ENCODE results near the gene ASGR1. TPM values are rescaled to one million over a fixed set of nuclear protein-coding genes. Genes with fewer than 3 reads are reported as not detected.

ASGR1 gene
- total RNA-seq, 2 experiments from 2014 or later = 0.64 to 0.85 TPM

DNA sequence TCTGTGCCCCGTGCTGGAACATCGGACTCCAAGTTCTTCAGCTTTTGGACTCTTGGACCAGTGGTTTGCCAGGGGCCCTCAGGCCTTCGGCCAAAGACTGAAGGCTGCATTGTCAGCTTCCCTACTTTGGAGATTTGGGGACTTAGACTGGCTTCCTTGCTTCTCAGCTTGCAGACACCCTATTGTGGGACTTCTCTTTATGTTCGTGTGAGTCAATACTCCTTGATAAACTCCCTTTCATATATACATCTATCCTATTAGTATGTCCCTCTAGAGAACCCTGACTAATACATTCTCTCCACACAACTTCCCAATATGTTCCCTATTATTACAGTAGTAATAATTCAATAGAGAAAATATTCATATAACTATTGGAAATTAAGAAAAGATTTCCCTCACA is 55.3 kb downstream of the ASGR1 start:
- Mint-ChIP-seq H3K27ac (no peak overlapping the region), H3K4me1 (ENCODE audit: low read depth) (no peaks in the 10 kb centered on the region), H3K36me3 (ENCODE audit: low read depth) (no peaks in the 10 kb centered on the region), H3K27me3 (peaks cover 24% of the 10 kb centered on the region), H3K9me3 (no peaks in the 10 kb centered on the region), H3K4me3 (no peak overlapping the region)
- Histone ChIP-seq H3K4me3 (ENCODE audit: low read length) (no peak overlapping the region), H3K4me1 (ENCODE audit: insufficient read depth, low read length) (no peaks in the 10 kb centered on the region), H3K9me3 (ENCODE audit: control insufficient read depth in 1 of 2, insufficient read depth in 1 of 2, low read length in 2 of 2) (no peaks in the 10 kb centered on the region), H3K27ac (ENCODE audit: low read depth in 1 of 2, low read length in 2 of 2) (no peak overlapping the region), H3K27me3 (ENCODE audit: control insufficient read depth in 1 of 2, insufficient read depth in 2 of 2, low read length in 2 of 2) (peaks cover 0 to 2% of the 10 kb centered on the region in 2 experiments), H3K36me3 (ENCODE audit: insufficient read depth, low read length) (no peaks in the 10 kb centered on the region)
- no peak for DNase-seq
- intact Hi-C loops (cut with DNase I, micrococcal nuclease) = no loop called here
- TF ChIP-seq, protein P1, sequence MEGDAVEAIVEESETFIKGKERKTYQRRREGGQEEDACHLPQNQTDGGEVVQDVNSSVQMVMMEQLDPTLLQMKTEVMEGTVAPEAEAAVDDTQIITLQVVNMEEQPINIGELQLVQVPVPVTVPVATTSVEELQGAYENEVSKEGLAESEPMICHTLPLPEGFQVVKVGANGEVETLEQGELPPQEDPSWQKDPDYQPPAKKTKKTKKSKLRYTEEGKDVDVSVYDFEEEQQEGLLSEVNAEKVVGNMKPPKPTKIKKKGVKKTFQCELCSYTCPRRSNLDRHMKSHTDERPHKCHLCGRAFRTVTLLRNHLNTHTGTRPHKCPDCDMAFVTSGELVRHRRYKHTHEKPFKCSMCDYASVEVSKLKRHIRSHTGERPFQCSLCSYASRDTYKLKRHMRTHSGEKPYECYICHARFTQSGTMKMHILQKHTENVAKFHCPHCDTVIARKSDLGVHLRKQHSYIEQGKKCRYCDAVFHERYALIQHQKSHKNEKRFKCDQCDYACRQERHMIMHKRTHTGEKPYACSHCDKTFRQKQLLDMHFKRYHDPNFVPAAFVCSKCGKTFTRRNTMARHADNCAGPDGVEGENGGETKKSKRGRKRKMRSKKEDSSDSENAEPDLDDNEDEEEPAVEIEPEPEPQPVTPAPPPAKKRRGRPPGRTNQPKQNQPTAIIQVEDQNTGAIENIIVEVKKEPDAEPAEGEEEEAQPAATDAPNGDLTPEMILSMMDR (IDR thresholded peaks at IDR 0.05) = no peak
- CTCF ChIA-PET = interaction anchor here (1.1 to 1.8 kb wide), 2 partner anchors 13 to 72 kb away, joined by 3 to 6 read pairs; no protein-coding TSS in a partner anchor
- no peak for ATAC-seq (ENCODE audit: poor library complexity)
- POLR2A ChIA-PET = no interaction called here

Small RNAs within 50 kb of the gene (microRNA-seq; reads per million reads assigned to microRNA genes)
- 631 reads per million, percentile 82 among the genes with 10 or more reads in this experiment for gene MIR324 (ENCODE audit: borderline microRNAs expressed, borderline replicate concordance)

Other genes with a start within 250 kb of the ASGR1 start
- not detected for gene ALOX12, start 183.3 kb downstream of the ASGR1 start, total RNA-seq
- 10 to 100 TPM; 96.8 to 98.9 TPM for gene RNASEK, start 166.7 kb downstream of the ASGR1 start, total RNA-seq
- gene BCL6B, start 156.3 kb downstream of the ASGR1 start, total RNA-seq = not detected
- 1 to 10 TPM; 2.3 to 2.4 TPM for gene SLC16A13, start 143.4 kb downstream of the ASGR1 start, total RNA-seq
- 1 to 10 TPM; 1.1 to 1.4 TPM for gene SLC16A11, start 135.3 kb downstream of the ASGR1 start, total RNA-seq
- under 1 TPM; 0.59 to 0.96 TPM for gene CLEC10A, start 99.1 kb downstream of the ASGR1 start, total RNA-seq
- gene ASGR2, start 64.5 kb downstream of the ASGR1 start, total RNA-seq = under 1 TPM; 0.20 to 0.36 TPM
- 10 to 100 TPM; 10.2 to 11.0 TPM for gene DLG4, start 40.5 kb upstream of the ASGR1 start, total RNA-seq
- gene ACADVL, start 40.6 kb upstream of the ASGR1 start, total RNA-seq = 100 to 1,000 TPM; 237 to 257 TPM
- 10 to 100 TPM; 40.9 to 41.3 TPM for gene DVL2, start 55.1 kb upstream of the ASGR1 start, total RNA-seq
- gene PHF23, start 60.1 kb upstream of the ASGR1 start, total RNA-seq = 1 to 10 TPM; 4.5 to 5.1 TPM
- gene GABARAP, start 63.1 kb upstream of the ASGR1 start, total RNA-seq = 100 to 1,000 TPM; 182 to 195 TPM
- 10 to 100 TPM; 79.3 to 80.7 TPM for gene CTDNEP1, start 72.4 kb upstream of the ASGR1 start, total RNA-seq
- gene ELP5, start 72.8 kb upstream of the ASGR1 start, total RNA-seq = 10 to 100 TPM; 20.1 to 21.3 TPM
- 1 to 10 TPM; 1.1 to 1.2 TPM for gene CLDN7, start 83.1 kb upstream of the ASGR1 start, total RNA-seq
- gene SLC2A4, start 102.3 kb upstream of the ASGR1 start, total RNA-seq = not detected
- gene YBX2, start 115.3 kb upstream of the ASGR1 start, total RNA-seq = under 1 TPM in 1 of 2 experiments, not detected in 1; 0.56 TPM
- gene EIF5A, start 128.3 kb upstream of the ASGR1 start, total RNA-seq = 100 to 1,000 TPM; 471 to 480 TPM
- gene GPS2, start 136.0 kb upstream of the ASGR1 start, total RNA-seq = 100 to 1,000 TPM; 122 to 140 TPM
- 10 to 100 TPM; 29.0 to 30.8 TPM for gene NEURL4, start 150.0 kb upstream of the ASGR1 start, total RNA-seq
- 100 to 1,000 TPM; 565 to 575 TPM for gene ACAP1, start 157.2 kb upstream of the ASGR1 start, total RNA-seq
- 1 to 10 TPM; 1.3 to 1.6 TPM for gene KCTD11, start 172.8 kb upstream of the ASGR1 start, total RNA-seq
- gene TMEM95, start 175.8 kb upstream of the ASGR1 start, total RNA-seq = not detected
- 10 to 100 TPM; 11.0 to 12.4 TPM for gene TNK1, start 201.7 kb upstream of the ASGR1 start, total RNA-seq
- gene PLSCR3, start 215.2 kb upstream of the ASGR1 start, total RNA-seq = 10 to 100 TPM; 66.3 to 70.3 TPM
- 10 to 100 TPM; 29.0 to 29.4 TPM for gene TMEM256, start 224.7 kb upstream of the ASGR1 start, total RNA-seq
- 1 to 10 TPM; 7.6 to 8.4 TPM for gene NLGN2, start 228.5 kb upstream of the ASGR1 start, total RNA-seq
- gene SPEM1, start 241.0 kb upstream of the ASGR1 start, total RNA-seq = not detected
- not detected for gene SPEM2, start 246.2 kb upstream of the ASGR1 start, total RNA-seq
- gene SPEM3, start 249.5 kb upstream of the ASGR1 start, total RNA-seq = not detected

All from CD4-positive, alpha-beta T cell (primary cell).